ENCODE data around the gene ITPR3.

Gene ITPR3

DNA sequence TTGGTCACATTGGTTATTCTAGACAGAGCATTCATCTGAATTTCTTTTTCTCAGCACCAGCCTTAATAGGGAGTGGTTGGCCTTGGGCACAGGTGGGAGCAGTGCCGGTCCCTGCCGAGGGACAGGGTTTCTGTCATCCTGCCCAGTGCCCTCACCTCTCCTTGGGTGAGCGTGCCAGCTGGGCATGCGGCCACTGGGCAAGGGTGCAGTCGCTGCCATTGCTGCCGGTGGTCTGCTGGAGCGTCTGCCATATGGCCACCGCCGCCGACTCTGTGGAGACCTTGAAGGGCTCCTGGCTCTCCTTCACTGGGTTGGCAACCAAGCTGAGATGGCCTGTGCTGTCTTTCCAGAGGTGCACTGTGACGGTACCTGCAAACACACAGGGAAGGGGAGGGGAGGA lies 106.8 kb downstream of the ITPR3 start:
- in situ Hi-C loops (cut with MboI; ENCODE audit: low sequenced_read_pairs) = no loop called here

DNA sequence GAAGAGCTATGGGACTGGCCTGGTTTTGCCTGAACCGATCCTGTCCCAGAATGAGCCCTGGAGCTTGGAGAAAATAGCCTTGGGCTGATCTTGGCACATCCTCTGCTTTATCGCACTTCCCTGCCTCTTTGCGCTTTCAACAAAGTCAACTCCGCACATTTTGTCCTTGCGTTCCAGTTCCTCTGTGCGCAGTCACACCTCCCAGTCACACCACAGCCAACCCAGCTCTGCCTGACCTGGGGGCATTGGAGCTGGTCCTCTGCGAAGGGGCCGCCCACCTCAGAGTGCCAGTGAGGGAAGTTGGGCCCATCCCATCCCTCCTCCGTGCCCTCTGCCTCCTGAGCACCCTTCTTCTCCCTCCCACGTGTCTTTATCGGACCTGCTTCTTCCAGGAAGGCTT lies 107.3 kb downstream of the ITPR3 start:
- in situ Hi-C loops (cut with MboI; ENCODE audit: low sequenced_read_pairs) = no loop called here

DNA sequence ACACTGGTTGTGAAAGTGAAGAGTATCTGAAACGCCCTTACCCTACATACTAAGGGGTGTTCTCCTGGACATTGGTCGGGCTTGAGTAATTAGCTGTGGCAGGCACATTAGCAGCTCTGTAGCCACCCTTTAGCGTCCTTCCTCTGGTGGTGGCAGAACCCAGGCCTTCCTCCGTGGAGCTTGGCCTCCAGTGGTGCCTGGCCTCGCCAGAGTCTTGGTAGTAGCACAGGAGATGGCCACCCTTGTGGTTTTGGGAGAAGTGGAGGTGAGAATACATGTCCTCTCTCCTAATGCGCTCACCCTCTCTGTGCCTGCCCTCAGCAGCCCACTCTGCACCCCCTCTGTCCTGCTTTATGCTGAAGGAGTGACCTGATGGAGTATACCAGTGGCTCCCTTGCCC lies 107.9 kb downstream of the ITPR3 start:
- in situ Hi-C loops (cut with MboI; ENCODE audit: low sequenced_read_pairs) = no loop called here

DNA sequence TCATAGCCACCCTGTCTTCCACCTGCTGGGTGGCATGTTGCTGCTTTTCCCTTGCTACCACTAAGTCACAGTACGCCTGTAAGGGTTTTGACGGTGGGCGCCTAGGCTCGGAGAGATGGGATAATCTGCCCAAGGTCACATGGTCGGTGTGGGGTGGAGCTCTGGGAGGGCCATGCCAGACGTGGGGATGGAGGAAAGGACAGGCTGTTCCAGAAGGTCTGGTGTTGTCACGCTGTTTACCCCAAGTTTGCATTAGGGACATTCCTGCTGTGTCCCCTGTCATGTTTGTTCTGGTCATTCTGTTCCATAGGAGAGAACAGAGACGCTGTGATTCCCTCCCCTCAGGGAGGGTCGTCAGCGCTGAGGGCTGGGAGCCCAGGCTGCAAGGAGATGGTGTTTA lies 109.5 kb downstream of the ITPR3 start:
- in situ Hi-C loops (cut with MboI; ENCODE audit: low sequenced_read_pairs) = no loop called here

DNA sequence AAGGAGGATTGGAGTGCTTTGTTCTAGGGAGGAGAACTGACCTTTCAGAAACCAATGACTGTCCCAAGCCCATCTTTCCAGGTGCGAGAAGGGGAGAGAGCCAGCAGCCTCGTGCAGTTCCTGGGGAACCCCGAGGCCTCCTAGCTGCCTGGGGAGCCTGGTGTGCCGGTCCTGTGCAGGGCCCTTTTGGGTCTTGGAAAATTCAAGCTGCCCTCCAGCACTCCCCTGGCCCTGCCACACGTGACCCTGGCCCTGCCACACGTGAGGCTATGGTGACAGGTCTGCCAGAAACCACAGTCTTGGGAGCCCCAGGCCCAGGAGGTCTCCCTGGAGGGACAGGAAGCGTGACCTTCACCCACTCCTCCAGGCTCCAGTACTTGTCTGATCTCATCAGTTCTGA lies 109.9 kb downstream of the ITPR3 start:
- in situ Hi-C loops (cut with MboI; ENCODE audit: low sequenced_read_pairs) = no loop called here

DNA sequence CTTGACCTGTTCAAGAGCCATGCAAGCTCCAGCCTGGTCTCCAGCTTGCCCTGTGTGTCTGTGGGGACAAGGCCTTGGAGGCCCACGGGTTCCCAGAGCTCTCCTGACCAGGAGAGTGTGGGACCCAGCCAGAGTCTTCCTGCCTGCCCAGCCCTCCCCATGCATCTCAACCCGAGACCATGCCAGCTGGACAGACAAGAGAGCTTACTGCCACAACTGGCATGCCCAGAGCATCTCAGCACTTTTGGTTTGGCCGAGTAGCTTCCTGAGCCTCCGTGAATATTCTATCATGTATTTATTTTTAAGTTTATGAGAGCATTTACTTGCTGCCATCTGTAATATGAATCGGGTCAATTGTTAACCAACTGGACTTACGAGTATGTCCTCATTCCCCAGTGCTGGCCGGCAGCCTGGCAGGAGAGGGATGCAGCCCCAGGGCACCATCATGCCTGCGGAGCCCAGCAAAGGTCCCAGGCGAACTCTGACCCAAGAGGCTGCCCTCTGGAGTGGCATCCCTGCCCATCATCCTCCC lies 110.7 kb downstream of the ITPR3 start:
- in situ Hi-C loops (cut with MboI; ENCODE audit: low sequenced_read_pairs) = no loop called here

DNA sequence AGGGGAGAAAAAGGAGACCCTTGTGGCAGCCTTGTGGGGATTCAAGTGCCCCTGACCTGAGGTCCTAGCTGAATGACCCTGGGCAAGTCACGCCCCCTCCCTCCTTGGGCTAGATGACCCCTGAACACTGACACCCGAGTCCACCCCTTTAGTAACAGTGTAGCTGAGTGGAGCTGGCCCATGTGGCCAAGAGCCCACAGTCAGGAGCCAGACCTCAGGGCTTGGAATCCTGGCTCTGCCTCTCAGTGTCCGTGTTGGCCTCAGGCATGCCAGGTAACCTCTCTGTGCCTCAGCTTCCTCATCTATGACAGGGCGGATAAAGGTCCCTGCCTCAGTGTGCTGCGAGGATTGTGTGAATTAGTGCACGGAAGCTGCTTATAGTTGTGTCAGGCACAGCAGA lies 111.3 kb downstream of the ITPR3 start:
- in situ Hi-C loops (cut with MboI; ENCODE audit: low sequenced_read_pairs) = no loop called here

DNA sequence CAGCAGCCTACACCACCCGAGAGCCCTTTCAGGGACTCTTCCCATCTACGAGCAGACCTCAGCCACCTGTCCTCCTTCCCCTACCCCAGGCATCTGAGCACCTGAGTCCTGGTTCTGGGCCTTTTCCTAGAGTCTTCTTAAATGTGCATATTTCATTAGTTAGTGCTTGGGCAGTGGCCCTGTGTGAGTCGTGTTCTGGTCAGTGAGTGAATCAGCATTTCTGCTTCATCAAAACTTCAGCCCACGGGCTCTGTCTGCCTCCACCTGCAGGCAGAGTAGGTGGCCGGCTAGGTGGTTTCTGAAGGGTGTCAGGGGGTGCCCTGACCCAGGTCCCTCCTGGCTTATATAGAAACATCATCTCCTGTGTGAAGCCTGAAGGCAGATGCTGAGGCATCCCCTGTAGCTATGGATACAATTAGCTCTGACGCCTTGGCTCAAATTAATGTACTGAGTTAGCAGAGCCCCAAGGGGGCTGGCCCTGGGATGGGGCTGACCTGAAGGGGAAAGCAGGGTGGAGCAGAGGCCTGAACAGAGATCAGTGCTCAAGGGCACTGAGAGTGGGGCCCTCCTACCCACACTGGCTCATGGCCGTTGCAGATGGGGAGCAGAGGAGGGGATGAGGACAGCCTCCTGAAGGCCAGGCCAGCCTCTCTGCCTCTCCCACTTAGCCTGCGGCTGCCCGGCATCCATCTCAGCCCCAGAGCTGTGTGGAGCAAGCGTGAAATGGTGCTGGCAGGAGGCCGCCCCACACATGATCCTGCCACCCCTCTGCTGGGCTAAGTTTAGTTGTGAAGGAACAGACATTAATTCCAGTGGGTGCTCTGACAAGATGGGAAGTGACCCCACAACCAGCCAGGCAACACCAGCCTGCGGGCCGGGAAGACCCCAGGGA lies 111.9 kb downstream of the ITPR3 start:
- in situ Hi-C loops (cut with MboI; ENCODE audit: low sequenced_read_pairs) = no loop called here

DNA sequence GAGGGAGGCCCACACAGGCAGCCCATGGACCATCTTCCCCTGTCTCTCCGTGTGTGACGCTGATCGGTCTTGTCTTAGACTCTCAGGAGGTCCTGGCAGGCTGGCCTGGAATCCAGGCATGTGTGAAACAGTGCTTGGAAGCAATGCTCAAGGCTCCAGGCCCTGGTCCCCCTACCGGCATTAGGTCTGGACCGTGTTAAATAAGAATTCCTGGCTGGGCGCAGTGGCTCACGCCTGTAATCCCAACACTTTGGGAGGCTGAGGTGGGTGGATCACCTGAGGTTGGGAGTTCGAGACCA lies 112.5 kb downstream of the ITPR3 start:
- in situ Hi-C loops (cut with MboI; ENCODE audit: low sequenced_read_pairs) = no loop called here

DNA sequence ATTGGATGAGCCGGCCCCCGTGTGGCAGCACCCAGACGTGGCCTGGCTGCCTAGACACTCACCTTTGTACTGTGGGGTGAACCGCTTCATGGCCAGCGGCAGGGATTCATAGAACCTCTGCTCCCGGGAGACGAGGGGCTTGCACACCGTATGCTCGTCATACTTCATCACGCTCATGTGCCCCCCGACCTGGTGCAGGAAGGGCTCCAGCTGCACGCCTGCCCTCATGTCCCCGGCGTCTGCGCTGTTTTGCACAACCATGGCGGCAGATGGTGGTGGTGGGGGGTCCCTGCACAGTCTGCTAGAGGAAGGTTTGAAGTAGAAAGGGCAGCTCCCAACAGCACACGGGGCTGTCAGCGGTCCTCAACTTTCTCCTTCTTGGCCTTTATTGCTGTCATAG lies 114.1 kb downstream of the ITPR3 start:
- in situ Hi-C loops (cut with MboI; ENCODE audit: low sequenced_read_pairs) = no loop called here

DNA sequence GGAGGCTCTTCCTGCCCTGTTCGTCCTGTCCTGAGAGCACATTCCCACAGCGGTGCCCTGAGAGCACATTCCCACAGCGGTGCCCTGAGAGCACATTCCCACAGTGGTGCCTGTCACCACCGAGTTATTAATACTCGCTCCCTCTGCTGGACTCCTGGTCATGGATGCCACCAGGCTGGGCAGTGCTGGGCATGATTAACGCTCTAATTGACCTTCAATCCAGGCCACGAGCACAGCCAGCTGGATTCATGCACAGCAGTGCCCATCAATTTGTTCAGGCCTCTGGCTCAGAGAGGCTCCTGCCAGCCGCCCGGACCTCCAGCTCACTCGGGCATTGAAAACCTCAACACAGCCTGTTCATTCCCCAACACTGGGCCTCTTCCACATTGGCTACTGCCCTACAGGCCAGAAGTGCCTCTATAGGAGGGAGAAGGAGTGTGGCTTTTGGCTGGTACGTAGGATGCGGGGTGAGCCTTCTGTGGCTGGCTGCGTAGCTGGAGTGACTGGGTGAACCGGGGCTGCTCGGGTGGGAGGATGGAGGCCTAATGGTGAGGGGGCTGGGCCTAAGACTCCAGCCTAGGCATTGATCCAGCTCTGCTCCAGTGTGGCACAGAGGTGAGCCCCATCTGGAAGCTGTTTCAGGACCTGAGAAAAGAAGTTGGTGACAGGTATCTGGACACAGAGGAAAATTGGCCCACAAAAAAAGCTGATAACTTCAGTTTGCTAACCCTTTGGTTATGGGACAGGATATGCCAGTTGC lies 116.3 kb downstream of the ITPR3 start:
- in situ Hi-C loops (cut with MboI; ENCODE audit: low sequenced_read_pairs) = no loop called here

DNA sequence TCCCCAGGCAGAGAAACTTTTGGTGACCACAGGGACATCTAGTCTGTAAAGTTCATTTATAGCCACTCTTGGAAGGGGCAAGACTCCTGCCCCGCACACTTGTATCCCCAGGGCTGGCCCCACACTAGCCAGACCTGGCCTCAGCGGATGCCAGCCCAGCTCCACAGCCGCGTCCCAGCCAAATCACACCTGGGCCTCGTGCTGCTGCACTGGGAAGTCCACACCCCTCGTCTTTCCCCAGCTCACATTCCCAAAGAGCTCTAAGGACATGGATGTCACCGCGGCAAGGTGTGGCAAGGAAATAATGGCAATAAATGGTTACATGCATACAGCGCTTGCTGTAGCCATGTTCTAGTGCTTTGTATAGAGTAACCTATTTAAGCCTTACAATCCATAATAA lies 117.0 kb downstream of the ITPR3 start:
- in situ Hi-C loops (cut with MboI; ENCODE audit: low sequenced_read_pairs) = no loop called here

DNA sequence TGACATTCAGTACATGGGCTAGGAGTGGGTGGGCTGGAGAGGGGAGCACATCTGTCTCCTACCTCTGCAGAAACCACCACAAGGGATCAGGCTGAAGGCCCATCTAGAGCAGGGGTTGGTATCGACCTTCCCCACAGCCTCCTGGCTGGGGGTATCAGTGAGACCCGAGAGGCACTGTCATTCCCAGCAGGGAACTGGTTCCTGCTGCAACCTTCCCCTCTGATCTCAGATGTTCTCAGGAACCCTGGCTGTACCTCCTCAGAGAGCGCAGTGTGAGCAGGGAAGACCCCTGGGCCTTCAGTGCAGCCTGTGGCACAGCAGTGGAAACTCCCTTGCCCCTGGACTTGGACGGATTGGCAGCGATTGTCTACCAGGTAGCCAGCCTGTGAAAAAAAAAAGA lies 117.8 kb downstream of the ITPR3 start:
- in situ Hi-C loops (cut with MboI; ENCODE audit: low sequenced_read_pairs) = no loop called here

DNA sequence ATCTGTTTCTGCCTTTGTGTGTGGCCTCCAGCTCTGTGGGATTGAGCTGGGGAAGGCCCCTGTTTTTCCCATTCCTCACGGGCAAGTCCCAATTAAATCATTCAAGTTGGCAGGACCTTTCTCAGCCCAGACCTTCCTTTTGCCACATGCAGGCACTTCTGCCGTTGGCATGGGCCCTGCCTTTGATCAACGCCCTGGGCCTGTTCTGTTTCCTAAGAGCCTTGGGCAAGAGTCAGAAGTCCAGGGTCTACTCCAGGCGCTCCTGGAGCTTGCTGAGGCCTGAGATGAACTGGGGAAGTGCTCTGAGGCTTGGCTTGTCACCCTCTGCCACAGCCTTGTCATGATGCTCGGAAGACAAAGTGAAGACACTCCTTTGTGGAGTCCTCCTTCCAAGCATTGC lies 118.4 kb downstream of the ITPR3 start:
- in situ Hi-C loops (cut with MboI; ENCODE audit: low sequenced_read_pairs) = no loop called here

DNA sequence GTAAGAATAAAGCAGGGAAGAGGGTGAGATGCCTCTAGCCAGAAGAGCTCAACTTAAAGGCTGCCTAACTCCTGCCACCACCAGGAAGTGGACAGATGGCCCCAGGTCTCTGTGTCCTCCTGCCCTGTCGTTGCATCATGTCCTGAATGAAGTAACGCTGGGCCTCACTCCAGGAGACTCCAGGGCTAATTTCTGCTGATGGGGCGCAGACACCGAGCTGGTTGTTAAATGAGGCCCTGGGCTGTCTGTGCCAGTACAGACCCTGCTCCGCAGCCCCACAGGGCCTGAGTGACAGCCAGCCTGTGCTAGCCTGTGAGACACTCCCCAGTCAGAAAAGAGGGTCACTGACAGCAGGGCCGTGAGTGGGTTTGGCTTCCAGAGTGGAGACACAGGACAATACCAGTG lies 119.1 kb downstream of the ITPR3 start:
- in situ Hi-C loops (cut with MboI; ENCODE audit: low sequenced_read_pairs) = no loop called here

DNA sequence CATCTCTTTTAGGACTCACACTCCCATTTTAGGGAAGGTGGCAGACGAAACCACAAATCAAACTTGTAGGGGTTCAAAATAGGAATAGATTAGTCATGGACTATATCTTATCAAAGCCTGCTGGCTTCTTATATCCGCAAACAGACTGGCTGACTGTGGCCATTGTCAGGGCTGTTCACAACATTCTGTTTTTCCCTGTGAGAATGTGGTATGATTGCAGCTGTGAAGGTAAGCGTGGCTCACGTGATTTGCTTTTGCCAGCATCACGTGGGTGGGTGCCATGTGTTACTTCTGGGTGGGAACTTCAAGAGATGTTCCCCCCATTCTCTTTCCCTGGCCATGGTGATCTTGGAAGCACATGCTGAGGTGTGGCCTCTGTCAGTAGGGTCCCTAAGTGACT lies 119.7 kb downstream of the ITPR3 start:
- in situ Hi-C loops (cut with MboI; ENCODE audit: low sequenced_read_pairs) = no loop called here

DNA sequence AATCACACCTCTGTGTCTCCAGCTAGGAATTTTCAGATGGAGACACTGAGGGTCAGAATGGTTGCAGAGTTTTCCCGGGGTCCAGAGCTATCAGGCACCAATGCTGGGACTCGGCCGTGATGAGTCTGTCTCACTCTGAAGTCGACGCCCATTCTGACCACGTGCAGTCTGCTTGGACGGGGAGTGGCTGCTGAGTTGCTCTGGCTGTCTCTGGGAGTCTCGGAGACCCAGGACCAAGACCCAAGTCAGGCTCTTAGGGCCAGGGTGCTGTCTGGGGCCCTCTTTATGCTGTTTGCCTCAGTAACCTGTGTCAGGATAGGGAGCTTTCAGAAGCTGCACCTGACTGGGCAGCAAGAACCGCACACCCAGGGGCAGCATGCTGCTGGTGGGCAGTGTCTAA lies 121.0 kb downstream of the ITPR3 start:
- in situ Hi-C loops (cut with MboI; ENCODE audit: low sequenced_read_pairs) = no loop called here

DNA sequence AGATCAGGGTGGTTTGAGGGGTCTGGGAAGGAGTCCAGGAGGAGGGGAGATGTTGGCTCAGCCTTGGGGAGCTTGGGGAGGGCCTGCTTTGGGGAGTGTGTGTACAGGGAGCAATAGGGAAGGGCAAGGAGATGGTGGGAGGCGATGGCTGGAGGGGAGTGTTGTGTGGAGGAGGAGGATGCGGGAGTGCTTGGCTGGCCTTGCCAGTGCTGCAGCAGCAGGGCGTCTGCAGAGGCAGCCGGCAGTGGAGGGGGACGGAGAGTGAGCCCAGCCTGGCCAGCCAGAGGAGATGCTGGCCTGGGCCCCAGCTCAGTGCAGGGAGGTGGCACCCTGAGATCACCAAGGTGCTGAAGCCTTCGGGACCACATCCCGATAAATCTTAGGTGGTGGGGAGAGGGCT lies 121.7 kb downstream of the ITPR3 start:
- in situ Hi-C loops (cut with MboI; ENCODE audit: low sequenced_read_pairs) = no loop called here

DNA sequence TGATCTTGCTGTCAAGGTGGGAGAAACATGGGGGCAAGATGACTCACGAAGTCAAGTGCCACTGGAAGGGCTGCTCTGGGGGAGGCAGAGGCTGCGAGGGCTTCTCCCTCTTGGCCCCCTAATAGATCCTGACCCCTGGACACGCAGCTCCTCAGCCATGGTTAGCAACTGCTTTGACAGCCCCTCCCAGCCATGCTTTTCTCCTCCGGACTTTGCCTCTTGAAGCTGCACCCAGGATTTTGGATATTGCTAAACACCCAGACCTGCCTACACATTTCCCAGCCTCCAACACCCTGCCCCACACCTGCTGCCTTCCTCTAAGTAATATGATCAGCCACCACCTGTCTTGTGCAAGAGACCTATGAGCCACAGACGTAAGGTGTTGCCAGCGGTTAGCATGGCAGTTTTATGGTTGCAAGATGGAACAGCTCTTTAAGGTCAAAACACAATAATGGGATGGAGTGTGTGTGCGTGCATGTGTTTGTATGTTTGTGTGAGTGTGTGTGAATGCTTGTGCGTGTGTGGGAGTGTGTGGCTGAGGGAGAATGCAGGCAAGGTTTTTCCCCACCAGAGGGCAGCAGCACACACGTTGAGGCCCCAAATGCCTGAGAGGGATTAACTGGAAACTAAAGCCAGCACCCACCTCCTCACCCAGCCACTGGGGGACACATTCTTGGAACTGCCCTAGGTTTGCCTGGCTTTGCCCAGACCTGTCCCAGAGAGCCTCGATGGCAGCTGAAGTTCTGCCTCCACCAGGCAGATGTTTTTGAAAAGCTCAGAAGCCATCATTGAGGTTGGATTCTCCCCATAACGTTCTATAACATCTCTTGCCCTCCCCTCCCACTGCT lies 123.1 kb downstream of the ITPR3 start:
- in situ Hi-C loops (cut with MboI; ENCODE audit: low sequenced_read_pairs) = no loop called here

DNA sequence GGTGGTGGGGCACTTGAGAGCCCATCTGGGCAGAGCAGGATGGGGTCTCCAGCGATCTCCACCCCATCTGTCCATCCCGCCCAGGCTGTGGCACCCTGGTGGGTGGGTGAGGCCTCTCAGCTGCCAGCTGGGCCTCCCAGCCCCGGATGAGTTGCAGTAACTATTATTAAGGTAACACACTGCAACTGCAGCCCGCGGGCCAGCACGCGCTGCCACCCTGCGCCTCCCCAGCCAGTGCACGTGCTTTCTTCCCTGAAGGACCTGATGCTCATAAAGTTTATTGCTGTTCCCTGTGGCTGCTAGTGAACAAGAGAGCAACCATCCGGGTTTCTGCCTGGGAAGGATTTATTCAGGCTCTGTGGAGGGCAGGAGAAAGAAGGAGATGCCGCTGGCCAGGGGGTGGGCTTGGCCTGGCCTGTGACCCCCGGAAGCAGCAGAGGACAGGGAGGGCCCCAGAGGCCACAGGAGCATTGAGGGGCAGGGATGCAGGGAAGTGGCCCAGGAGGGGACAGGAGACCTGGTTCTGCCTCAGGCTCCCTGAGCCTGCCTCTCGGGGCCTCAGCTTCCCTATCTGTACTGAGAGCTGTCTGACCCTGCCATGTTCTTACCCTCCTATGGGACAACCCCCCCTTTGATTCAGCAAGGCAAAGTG lies 123.9 kb downstream of the ITPR3 start:
- in situ Hi-C loops (cut with MboI; ENCODE audit: low sequenced_read_pairs) = no loop called here

DNA sequence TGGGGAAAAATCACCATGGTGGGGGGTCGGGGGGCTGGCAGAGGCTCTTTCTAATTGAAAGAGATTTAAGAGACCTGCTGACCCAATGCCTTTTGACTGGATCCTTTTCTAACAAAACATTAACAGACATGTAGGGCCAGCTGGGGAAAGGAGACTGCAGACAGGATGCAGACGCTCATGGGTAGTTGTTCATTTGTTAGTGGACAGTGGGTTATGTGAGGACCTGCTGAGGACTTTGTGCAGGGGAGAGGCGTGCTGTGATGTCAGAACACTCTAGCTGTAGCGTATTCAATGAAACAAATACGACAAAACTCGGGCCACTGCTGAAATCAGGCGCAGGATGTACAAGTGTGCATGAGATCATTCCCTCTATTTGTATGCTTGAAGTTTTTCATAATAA lies 124.4 kb downstream of the ITPR3 start:
- in situ Hi-C loops (cut with MboI; ENCODE audit: low sequenced_read_pairs) = no loop called here
